ENCODE results near the gene ZNF827. TPM values are rescaled to one million over a fixed set of nuclear protein-coding genes. Genes with fewer than 3 reads are reported as not detected.
"Not testable (repeated sequence)": the region's sequence is repeated elsewhere in the genome, so short reads cannot be mapped to it uniquely, and the experiment has no call there.

The ZNF827 gene
- total and polyA plus RNA-seq, 4 experiments from 2014 or later: 1.4 to 27.3 (median 14.0) TPM

DNA sequence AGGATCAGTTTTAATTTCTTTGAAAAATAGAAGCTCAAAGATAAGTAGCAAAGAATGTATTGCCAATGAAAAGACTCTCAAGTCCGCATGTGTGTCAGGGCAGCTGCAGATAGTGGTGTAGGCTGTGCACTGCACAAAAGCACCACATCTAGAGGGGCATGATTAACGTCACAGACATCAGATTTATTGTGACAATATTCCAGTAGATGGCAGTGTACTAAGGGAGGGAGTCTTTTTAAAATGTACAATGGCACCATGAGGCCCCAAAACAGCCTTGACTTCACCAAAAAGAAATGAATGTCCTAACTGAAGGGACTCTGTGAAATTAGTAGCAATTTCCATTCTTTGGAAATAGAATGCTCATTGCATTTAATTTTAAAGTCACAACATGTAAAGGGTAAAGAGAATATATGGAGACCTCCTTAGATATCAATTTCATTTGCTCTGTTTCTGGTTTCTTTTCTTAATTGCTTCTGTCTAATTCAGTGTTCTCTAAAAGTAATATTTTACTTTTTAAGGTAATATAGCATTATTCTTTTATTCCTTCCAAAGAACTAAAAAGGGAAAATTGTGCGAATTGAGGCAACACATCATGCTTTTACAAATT is 98.4 kb downstream of the ZNF827 start:
- H3K27me3 Mint-ChIP-seq: no peaks in the 10 kb centered on the region
- H3K27ac Mint-ChIP-seq: no peak overlapping the region
- intact Hi-C loops (cut with micrococcal nuclease): no loop called here
- Histone ChIP-seq H3K4me1 (ENCODE audit: insufficient read depth, low read length) (peaks cover 8% of the 10 kb centered on the region), H3K36me3 (ENCODE audit: insufficient read depth, low read length) (no peaks in the 10 kb centered on the region), H3K27ac (ENCODE audit: low read depth, low read length) (no peak overlapping the region), H3K9me3 (ENCODE audit: control insufficient read depth in 1 of 2, low read length in 2 of 2) (no peaks in the 10 kb centered on the region), H3K4me3 (ENCODE audit: low read length in 2 of 2) (no peak overlapping the region), H3K27me3 (ENCODE audit: insufficient read depth, low read length) (no peaks in the 10 kb centered on the region)
- ChIA-PET POLR2A (ENCODE audit: partially characterized antibody) (no interaction called here), CTCF (ENCODE audit: partially characterized antibody) (interaction anchor here (1.0 kb wide), 2 partner anchors 48 to 363 kb away, joined by 3 read pairs; no protein-coding TSS in a partner anchor)
- peaks cover 9 to 27% (median 12%) of the 10 kb centered on the region in 4 donors for H3K4me1 Mint-ChIP-seq
- H3K4me3 Mint-ChIP-seq: no peak overlapping the region
- no peaks in the 10 kb centered on the region for H3K9me3 Mint-ChIP-seq
- DNase-seq: peak in 2 of 5 donors; percentile 17 to 21
- H3K36me3 Mint-ChIP-seq: peaks cover 24 to 29% of the 10 kb centered on the region in 2 donors

DNA sequence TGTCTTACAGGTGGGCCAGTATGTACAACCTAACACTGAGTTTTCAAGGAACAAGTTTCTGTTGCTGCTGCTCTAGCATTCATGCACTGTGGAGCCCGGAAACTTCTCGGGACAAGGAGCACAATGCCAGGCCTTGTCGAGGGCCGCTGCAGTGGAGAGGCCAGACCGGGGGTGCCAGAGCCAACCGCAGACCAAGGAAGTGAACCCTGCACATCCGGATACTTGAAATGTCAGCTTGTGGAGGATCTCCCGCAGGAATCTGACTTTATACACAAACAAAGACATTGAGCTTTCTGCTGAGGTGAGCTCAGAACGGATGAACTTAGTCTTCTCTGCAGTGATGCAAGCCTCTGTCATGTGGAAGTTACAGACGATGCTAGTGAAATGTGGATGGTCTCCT is 99.5 kb downstream of the ZNF827 start:
- peaks cover 7 to 18% (median 10%) of the 10 kb centered on the region in 4 donors for H3K4me1 Mint-ChIP-seq
- intact Hi-C loops (cut with micrococcal nuclease): no loop called here
- no peak overlapping the region for H3K27ac Mint-ChIP-seq
- Histone ChIP-seq H3K27me3 (ENCODE audit: insufficient read depth, low read length) (no peaks in the 10 kb centered on the region), H3K36me3 (ENCODE audit: insufficient read depth, low read length) (no peaks in the 10 kb centered on the region), H3K4me3 (ENCODE audit: low read length in 2 of 2) (no peak overlapping the region), H3K9me3 (ENCODE audit: control insufficient read depth in 1 of 2, low read length in 2 of 2) (no peaks in the 10 kb centered on the region), H3K27ac (ENCODE audit: low read depth, low read length) (no peak overlapping the region), H3K4me1 (ENCODE audit: insufficient read depth, low read length) (peaks cover 8% of the 10 kb centered on the region)
- peaks cover 20 to 24% of the 10 kb centered on the region in 2 donors for H3K36me3 Mint-ChIP-seq
- H3K27me3 Mint-ChIP-seq: no peaks in the 10 kb centered on the region
- no peak overlapping the region for H3K4me3 Mint-ChIP-seq
- no peaks in the 10 kb centered on the region for H3K9me3 Mint-ChIP-seq
- ChIA-PET POLR2A (ENCODE audit: partially characterized antibody) (no interaction called here), CTCF (ENCODE audit: partially characterized antibody) (interaction anchor here (1.0 to 1.2 kb wide), 2 partner anchors 9 to 50 kb away, joined by 3 to 4 read pairs; no protein-coding TSS in a partner anchor)
- DNase-seq: no peak

- H3K4me3 ChIP-seq (ENCODE audit: low read length in 2 of 2); CTCF ChIA-PET (ENCODE audit: partially characterized antibody); H3K9me3 Mint-ChIP-seq; H3K4me3 Mint-ChIP-seq; DNase-seq; H3K36me3 ChIP-seq (ENCODE audit: insufficient read depth, low read length); H3K27me3 ChIP-seq (ENCODE audit: insufficient read depth, low read length); H3K9me3 ChIP-seq (ENCODE audit: control insufficient read depth in 1 of 2, low read length in 2 of 2); POLR2A ChIA-PET (ENCODE audit: partially characterized antibody); H3K27me3 Mint-ChIP-seq; H3K27ac ChIP-seq (ENCODE audit: low read depth, low read length): not testable (repeated sequence)
- peak overlapping the region in 2 of 7 donors; percentile 42 to 51 for H3K27ac Mint-ChIP-seq
- peaks cover 18 to 44% (median 32%) of the 10 kb centered on the region in 4 donors for H3K4me1 Mint-ChIP-seq
- H3K36me3 Mint-ChIP-seq: peaks cover 4 to 12% of the 10 kb centered on the region in 2 donors
- H3K4me1 ChIP-seq (ENCODE audit: insufficient read depth, low read length): peaks cover 21% of the 10 kb centered on the region
- intact Hi-C loops (cut with micrococcal nuclease): loop anchor here (5.0 kb wide), 1 partner anchor 105 kb away; the partner anchor contains the start of gene ZNF827
Observed at GRCh38 chr4:145832384-145832783, 106.2 kb downstream of the ZNF827 start.

DNA sequence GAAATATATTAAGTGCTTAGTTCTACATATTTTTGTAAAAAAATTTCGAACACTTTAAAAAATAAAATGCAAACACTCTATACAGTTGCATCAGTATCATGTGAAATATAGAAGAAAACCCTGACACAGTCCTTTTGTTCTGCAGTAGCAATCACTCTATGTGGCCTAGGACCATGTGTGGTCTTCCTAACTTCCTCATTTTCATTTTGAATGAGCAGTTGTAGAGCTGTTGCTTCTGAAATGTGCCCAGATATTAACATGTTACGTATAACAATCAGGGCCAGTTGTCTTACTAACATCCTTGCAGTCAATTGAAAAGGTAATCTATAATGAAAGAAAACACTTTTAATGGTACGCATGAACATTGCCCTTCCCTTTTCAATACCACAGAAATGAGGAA is 107.9 kb downstream of the ZNF827 start:
- no peak for DNase-seq
- Mint-ChIP-seq H3K4me1 (peaks cover 18 to 45% (median 32%) of the 10 kb centered on the region in 4 donors), H3K36me3 (peaks cover 8 to 16% of the 10 kb centered on the region in 2 donors), H3K4me3 (peak overlapping the region in 1 of 8 donors; percentile 15), H3K9me3 (no peaks in the 10 kb centered on the region), H3K27ac (peak overlapping the region in 2 of 7 donors; percentile 29 to 80), H3K27me3 (no peaks in the 10 kb centered on the region)
- Histone ChIP-seq H3K27me3 (ENCODE audit: insufficient read depth, low read length) (no peaks in the 10 kb centered on the region), H3K9me3 (ENCODE audit: control insufficient read depth in 1 of 2, low read length in 2 of 2) (no peaks in the 10 kb centered on the region), H3K27ac (ENCODE audit: low read depth, low read length) (no peak overlapping the region), H3K4me1 (ENCODE audit: insufficient read depth, low read length) (peaks cover 21% of the 10 kb centered on the region), H3K4me3 (ENCODE audit: low read length in 2 of 2) (no peak overlapping the region), H3K36me3 (ENCODE audit: insufficient read depth, low read length) (no peaks in the 10 kb centered on the region)
- ChIA-PET CTCF (ENCODE audit: partially characterized antibody) (interaction anchor here (1.0 kb wide), 1 partner anchor 8 kb away, joined by 4 read pairs; no protein-coding TSS in a partner anchor), POLR2A (ENCODE audit: partially characterized antibody) (no interaction called here)
- intact Hi-C loops (cut with micrococcal nuclease): loop anchor here (5.0 kb wide), 1 partner anchor 107 kb away; the partner anchor contains the start of gene ZNF827

- no peak overlapping the region for H3K4me3 ChIP-seq (ENCODE audit: low read length in 2 of 2)
- H3K4me3 Mint-ChIP-seq: peak overlapping the region; percentile 28 to 88 (median 76)
- no peaks in the 10 kb centered on the region for H3K36me3 ChIP-seq (ENCODE audit: insufficient read depth, low read length)
- H3K27me3 ChIP-seq (ENCODE audit: insufficient read depth, low read length): no peaks in the 10 kb centered on the region
- intact Hi-C loops (cut with micrococcal nuclease): loop anchor here (5.0 kb wide), 1 partner anchor 107 kb away; the partner anchor contains the start of gene ZNF827
- ChIA-PET POLR2A (ENCODE audit: partially characterized antibody) (interaction anchor here (0.6 kb wide), 1 partner anchor 731 kb away, joined by 6 read pairs; the partner anchor contains the start of gene ABCE1), CTCF (ENCODE audit: partially characterized antibody) (interaction anchor here (1.0 kb wide), 1 partner anchor 9 kb away, joined by 4 read pairs; no protein-coding TSS in a partner anchor)
- peak overlapping the region in 6 of 7 donors; percentile 69 to 93 (median 78) for H3K27ac Mint-ChIP-seq
- no peaks in the 10 kb centered on the region for H3K9me3 Mint-ChIP-seq
- H3K4me1 ChIP-seq (ENCODE audit: insufficient read depth, low read length): peaks cover 21% of the 10 kb centered on the region
- H3K4me1 Mint-ChIP-seq: peaks cover 20 to 45% (median 32%) of the 10 kb centered on the region in 4 donors
- no peaks in the 10 kb centered on the region for H3K27me3 Mint-ChIP-seq
- peaks cover 14 to 25% of the 10 kb centered on the region in 2 donors for H3K36me3 Mint-ChIP-seq
- no peak for DNase-seq
- no peaks in the 10 kb centered on the region for H3K9me3 ChIP-seq (ENCODE audit: control insufficient read depth in 1 of 2, low read length in 2 of 2)
- peak overlapping the region; percentile 19 for H3K27ac ChIP-seq (ENCODE audit: low read depth, low read length)
Observed at GRCh38 chr4:145829629-145830395, 108.8 kb downstream of the ZNF827 start.

DNA sequence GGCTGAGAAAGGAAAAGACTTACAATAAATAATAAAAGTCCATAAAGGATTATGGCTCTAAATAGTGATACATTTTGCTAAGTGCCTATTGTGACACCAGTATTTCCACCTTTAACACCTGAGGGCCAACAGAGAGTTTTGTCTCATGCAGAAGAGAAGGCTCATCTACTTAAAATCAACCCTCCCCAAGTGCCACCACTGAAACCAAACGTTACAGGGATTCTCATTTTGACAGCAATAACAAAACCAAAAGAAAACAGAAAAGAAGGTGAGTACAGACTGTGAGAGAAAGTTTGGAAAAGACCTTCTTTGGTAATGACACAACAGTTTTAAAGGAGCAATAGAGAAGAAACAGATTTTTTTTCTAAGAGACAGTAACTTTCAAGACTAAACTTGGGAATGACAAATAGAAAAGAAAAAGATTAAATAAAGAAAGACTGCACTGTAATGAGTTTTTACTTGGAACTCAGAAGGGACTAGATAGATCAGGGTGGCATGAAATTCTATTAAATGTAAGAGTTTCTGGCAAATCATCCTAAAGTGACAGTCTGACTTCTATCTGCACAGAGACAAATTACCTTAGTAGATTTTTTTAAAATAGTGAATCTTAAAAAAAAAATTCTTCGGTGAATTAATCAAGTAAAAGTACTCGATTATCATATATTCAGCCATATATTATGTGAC is 109.7 kb downstream of the ZNF827 start:
- H3K36me3 Mint-ChIP-seq: peaks cover 16 to 30% of the 10 kb centered on the region in 2 donors
- peak overlapping the region in 6 of 7 donors; percentile 50 to 93 (median 78) for H3K27ac Mint-ChIP-seq
- peaks cover 21% of the 10 kb centered on the region for H3K4me1 ChIP-seq (ENCODE audit: insufficient read depth, low read length)
- H3K27ac ChIP-seq (ENCODE audit: low read depth, low read length): no peak overlapping the region
- H3K4me1 Mint-ChIP-seq: peaks cover 20 to 45% (median 32%) of the 10 kb centered on the region in 4 donors
- DNase-seq: no peak
- no peak overlapping the region for H3K4me3 ChIP-seq (ENCODE audit: low read length in 2 of 2)
- intact Hi-C loops (cut with micrococcal nuclease): no loop called here
- H3K27me3 Mint-ChIP-seq: no peaks in the 10 kb centered on the region
- H3K36me3 ChIP-seq (ENCODE audit: insufficient read depth, low read length): no peaks in the 10 kb centered on the region
- H3K9me3 ChIP-seq (ENCODE audit: control insufficient read depth in 1 of 2, low read length in 2 of 2): no peaks in the 10 kb centered on the region
- CTCF ChIA-PET (ENCODE audit: partially characterized antibody): no interaction called here
- H3K4me3 Mint-ChIP-seq: peak overlapping the region in 5 of 8 donors; percentile 22 to 88 (median 74)
- H3K27me3 ChIP-seq (ENCODE audit: insufficient read depth, low read length): no peaks in the 10 kb centered on the region
- no peaks in the 10 kb centered on the region for H3K9me3 Mint-ChIP-seq
- POLR2A ChIA-PET (ENCODE audit: partially characterized antibody): no interaction called here

Measured in CD4-positive, alpha-beta memory T cell (primary cell).